Breast epithelium (tissue), 4 donors: ENCODE results near the gene ZNF66. TPM values are rescaled to one million over a fixed set of nuclear protein-coding genes. Genes with fewer than 3 reads are reported as not detected.
"Not testable (repeated sequence)": the region's sequence is repeated elsewhere in the genome, so short reads cannot be mapped to it uniquely, and the experiment has no call there.

ENCODE experiments used
- DNase-seq, 2 donors: peaks; one replicate each; pipeline ENCODE4 v3.0.0-alpha.2; 2019; ENCODE audit warnings: low spot score in 2 of 2
- H3K27ac ChIP-seq, 2 donors: fragments of 200-600 bp; sonication (generic) in 1 of 2; one replicate each; pipeline ENCODE4 v1.5.1; 2016 to 2019; ENCODE audit warnings: mild to moderate bottlenecking in 1 of 2
- H3K27me3 ChIP-seq, 2 donors: fragments of 200-600 bp; sonication (generic) in 1 of 2; one replicate each; pipeline versions ENCODE4 v1.5.1 to v1.6.0; 2017 to 2019; ENCODE audit warnings: control low read depth in 1 of 2, mild to moderate bottlenecking in 1 of 2
- H3K36me3 ChIP-seq: fragments of 200-600 bp; one replicate; pipeline ENCODE4 v1.5.1; 2019
- H3K4me1 ChIP-seq, 2 donors: fragments of 200-600 bp; sonication (generic); one replicate each; pipeline ENCODE4 v1.5.1; 2016 to 2019; ENCODE audit warnings: control low read depth in 1 of 2
- H3K4me3 ChIP-seq, 3 donors: fragments of 200-600 bp; sonication (generic); 1 replicate in 2 of 3; 2 replicates in 1 of 3; pipeline ENCODE4 v1.5.1; 2016 to 2019; ENCODE audit warnings: mild to moderate bottlenecking in 3 of 3, moderate library complexity in 2 of 3
- H3K9me3 ChIP-seq, 2 donors: fragments of 200-600 bp; sonication (generic) in 1 of 2; one replicate each; pipeline ENCODE4 v1.5.1; 2016 to 2019; ENCODE audit warnings: control low read depth in 1 of 2
- POLR2A ChIP-seq: fragments of 450-650 bp; IDR thresholded peaks from one replicate; pipeline ENCODE4 v1.6.1; 2016; ENCODE audit warnings: antibody characterized with exemption, mild to moderate bottlenecking, moderate library complexity
- POLR2AphosphoS5 ChIP-seq, 3 donors: sonication (generic); formaldehyde crosslinking; IDR thresholded peaks; one replicate each; pipeline ENCODE4 v1.6.1; 2017; ENCODE audit warnings: antibody characterized with exemption in 3 of 3
- intact Hi-C: fragments of 100-400 bp; cut with DNase I; formaldehyde crosslinking; loops from one replicate; pipeline ENCODE4 v1.15.1; 2023; ENCODE audit warnings: low total_unique reads
- total RNA-seq, 3 donors: library from RNA; depleted of rRNA; stranded (reverse); fragments of >200 nt; gene quantifications; one replicate each; pipeline ENCODE4 v1.1.0, GENCODE V29; 2016
- TF ChIP-seq, protein P1 (sequence below), 3 donors: fragments of 450-650 bp; IDR thresholded peaks; one replicate each; pipeline ENCODE4 v1.5.1; 2016 to 2017; ENCODE audit warnings: antibody characterized with exemption in 3 of 3, mild to moderate bottlenecking in 3 of 3, moderate library complexity in 3 of 3

ZNF66 gene
- 10 to 100 TPM in 2 of 3 donors, 1 to 10 TPM in 1; 4.2 to 17.3 (median 15.4) TPM for total RNA-seq

DNA sequence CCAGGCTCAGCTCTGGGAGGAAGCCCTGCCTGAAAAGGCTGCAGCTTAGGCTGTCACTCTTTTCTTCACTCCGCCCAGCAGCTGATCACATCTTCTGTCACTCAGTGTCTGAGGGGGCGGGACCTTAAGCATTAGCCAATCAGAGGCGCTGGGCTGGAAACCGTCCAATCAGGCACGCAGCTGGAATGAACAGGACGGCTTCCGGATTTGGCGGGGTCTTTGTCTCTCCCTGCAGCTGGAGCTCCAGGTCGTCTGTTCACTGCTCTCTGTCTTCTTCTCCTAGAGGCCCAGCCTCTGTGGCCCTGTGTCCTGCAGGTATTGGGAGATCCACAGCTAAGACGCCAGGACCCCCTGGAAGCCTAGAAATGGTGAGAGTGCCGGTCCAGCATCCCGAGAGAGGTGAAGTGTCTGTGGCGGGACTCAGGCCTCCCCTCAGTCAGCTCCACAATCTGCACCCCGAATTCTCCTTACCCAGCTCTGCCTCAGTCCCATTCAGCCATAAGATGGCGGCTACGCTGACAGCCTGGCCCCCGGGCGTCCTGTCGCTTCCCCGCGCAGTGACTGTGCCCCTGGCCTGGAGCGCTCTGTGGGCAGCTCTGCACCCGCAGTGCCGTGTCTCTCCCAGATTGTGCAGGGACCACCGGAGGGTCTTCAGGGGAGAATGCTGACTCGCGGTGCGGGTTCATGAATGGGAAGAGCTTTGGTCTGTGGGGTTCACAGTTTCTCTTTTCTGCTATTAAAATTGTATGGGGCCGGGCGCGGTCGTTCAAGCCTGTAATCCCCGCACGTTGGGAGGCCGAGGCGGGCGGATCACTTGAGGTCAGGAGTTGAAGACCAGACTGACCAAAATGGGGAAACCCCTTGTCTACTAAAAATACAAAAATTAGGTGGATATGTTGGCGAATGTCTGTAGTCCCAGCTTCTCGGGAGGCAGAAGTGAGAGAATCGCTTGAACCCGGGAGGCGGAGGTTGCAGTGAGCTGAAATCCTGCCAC lies at the start of gene ZNF66:
TSS of gene ZNF66 (plus strand) at position 222 of the 994 bp plus-strand sequence. CDS start at position 366, 144 bp downstream.
- TF ChIP-seq POLR2AphosphoS5 (IDR thresholded peaks at IDR 0.05) (peak in 2 of 3 donors; percentile 57 to 79), POLR2A (no peak)
- TF ChIP-seq, protein P1, sequence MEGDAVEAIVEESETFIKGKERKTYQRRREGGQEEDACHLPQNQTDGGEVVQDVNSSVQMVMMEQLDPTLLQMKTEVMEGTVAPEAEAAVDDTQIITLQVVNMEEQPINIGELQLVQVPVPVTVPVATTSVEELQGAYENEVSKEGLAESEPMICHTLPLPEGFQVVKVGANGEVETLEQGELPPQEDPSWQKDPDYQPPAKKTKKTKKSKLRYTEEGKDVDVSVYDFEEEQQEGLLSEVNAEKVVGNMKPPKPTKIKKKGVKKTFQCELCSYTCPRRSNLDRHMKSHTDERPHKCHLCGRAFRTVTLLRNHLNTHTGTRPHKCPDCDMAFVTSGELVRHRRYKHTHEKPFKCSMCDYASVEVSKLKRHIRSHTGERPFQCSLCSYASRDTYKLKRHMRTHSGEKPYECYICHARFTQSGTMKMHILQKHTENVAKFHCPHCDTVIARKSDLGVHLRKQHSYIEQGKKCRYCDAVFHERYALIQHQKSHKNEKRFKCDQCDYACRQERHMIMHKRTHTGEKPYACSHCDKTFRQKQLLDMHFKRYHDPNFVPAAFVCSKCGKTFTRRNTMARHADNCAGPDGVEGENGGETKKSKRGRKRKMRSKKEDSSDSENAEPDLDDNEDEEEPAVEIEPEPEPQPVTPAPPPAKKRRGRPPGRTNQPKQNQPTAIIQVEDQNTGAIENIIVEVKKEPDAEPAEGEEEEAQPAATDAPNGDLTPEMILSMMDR (IDR thresholded peaks at IDR 0.05), result no peak
- Histone ChIP-seq H3K36me3 (no peaks in the 10 kb centered on the region), H3K27ac (peak within 1 kb of the TSS; percentile 82), H3K9me3 (no peaks in the 10 kb centered on the region), H3K4me1 (no peaks in the 10 kb centered on the region), H3K4me3 (peak within 1 kb of the TSS; percentile 78 to 93 (median 82)), H3K27me3 (no peaks in the 10 kb centered on the region)
- peak; percentile 97 to 99 for DNase-seq
- intact Hi-C loops, result no loop called here

DNA sequence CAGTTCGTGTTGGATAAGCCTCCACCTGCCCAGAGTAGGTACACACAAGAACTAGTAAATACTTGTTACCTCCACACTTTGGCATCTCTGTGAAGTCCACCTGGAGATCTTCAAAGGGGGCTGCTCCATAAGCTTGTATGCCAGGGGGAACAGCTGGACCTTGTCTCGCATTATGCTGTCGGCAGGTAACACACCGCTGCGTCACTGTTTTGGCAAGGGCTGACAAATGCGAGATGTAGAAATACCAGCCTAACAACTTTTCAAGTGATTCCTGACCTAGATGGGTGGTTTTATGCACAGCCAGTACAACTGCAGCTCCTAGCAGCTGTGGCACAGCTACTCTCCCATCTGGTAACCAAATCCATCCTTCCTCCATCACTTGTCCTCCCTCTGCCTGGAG lies 25.9 kb upstream of the ZNF66 start:
- H3K27me3 ChIP-seq, H3K9me3 ChIP-seq, H3K36me3 ChIP-seq, H3K4me1 ChIP-seq, intact Hi-C loops: not testable (repeated sequence)
- TF ChIP-seq POLR2AphosphoS5 (IDR thresholded peaks at IDR 0.05), result peak in 2 of 3 donors; percentile 24 to 82
- peak; percentile 80 to 82 for DNase-seq
- Histone ChIP-seq H3K27ac (peak overlapping the region; percentile 83 to 92), H3K4me3 (peak overlapping the region in 2 of 3 donors; percentile 46 to 63)

DNA sequence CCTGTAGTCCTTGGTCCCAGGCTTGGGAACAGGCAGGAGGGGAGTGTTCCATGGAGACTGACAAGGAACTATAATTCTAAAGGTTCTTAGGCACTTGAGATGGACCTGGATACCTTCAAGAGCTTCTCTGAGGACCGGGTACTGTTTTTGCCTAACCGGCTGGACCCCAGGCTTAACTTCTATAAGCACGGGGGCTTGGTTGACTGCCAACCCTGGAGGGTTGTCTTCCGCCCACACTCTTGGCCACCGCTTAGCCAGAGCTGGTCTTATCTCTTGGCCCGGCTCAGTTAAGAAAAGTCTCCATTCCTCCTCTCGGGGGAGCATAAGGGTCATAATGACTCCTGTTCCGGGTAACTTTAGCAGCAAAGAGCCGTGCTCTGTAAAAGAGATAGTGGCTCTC lies 23.8 kb upstream of the ZNF66 start:
- H3K27ac ChIP-seq, H3K4me3 ChIP-seq, H3K27me3 ChIP-seq, H3K4me1 ChIP-seq, DNase-seq, H3K36me3 ChIP-seq, intact Hi-C loops, H3K9me3 ChIP-seq: not testable (repeated sequence)

DNA sequence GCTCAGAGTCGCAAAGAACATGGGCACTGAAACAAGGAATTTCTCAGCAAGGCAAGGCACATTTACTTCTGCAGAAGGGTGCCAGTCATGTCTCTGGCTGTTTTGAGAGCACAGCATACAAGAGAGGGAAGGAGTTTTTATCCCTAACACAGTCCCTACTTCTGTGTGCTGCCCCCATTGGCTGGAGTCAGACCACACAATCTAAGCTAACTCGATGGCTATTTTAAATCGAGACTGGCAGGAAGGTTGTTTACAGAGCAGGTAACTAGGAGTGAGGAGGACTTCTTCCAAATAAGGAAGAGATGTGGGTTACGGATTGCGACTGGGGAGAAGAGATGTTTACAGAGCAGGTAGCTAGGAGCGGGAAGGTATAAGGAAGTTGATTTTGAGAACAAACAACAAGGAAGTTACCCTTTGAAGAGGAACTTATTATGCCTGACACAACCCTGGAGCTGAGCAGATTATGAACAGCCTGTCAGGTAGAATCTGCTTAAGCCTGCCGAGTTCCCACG lies 6.8 kb upstream of the ZNF66 start:
- DNase-seq, intact Hi-C loops, H3K4me1 ChIP-seq, H3K36me3 ChIP-seq, H3K9me3 ChIP-seq, H3K4me3 ChIP-seq, H3K27me3 ChIP-seq: not testable (repeated sequence)
- peak overlapping the region in 1 of 2 donors; percentile 36 for H3K27ac ChIP-seq

DNA sequence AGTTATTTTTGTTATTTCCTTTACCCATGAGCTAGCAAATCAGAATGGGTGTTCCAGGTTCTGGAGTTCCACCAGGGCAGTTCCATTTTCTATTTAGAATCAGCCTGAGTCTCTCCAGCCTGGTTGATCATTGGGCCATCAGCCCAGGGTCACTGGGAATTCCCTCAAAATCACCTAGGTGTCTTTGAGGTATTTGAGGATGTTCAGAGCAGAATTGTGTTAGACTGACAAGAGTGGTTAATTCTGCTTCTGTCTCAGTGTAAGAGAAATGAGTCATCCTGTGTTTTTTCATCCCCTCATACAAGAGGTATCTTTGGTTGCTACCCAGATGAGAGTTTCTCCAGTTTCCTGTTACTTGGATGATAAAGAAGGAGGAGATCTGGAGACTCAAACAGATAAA lies 11.7 kb downstream of the ZNF66 start:
- H3K36me3 ChIP-seq, result no peaks in the 10 kb centered on the region

DNA sequence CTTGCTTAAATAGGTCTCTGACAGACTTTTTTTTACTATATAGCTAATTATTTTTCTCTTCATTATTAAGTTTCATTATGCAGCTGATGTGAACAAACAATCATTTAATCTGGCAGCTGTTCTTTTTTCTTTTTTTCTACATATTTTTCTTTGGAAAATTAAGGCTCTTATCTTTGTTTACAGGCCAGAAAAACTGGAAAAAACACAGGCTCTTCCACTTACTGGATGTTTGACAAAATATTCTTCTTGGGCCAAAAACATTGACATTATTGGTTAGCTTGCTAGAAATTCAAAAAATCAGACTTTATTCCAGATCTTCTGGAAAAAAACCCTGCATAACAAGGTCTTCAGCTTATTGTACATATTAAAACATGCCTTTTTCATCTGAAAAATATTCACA lies 15.7 kb downstream of the ZNF66 start:
- H3K4me1 ChIP-seq, result no peaks in the 10 kb centered on the region
- no peak overlapping the region for H3K4me3 ChIP-seq
- H3K27ac ChIP-seq, result no peak overlapping the region
- no peak for DNase-seq
- intact Hi-C loops, result no loop called here
- peaks cover 0 to 4% of the 10 kb centered on the region in 2 donors for H3K9me3 ChIP-seq
- TF ChIP-seq POLR2A (no peak), POLR2AphosphoS5 (IDR thresholded peaks at IDR 0.05) (no peak)
- TF ChIP-seq, protein P1 (IDR thresholded peaks at IDR 0.05), result no peak
- H3K27me3 ChIP-seq, result no peaks in the 10 kb centered on the region
- no peaks in the 10 kb centered on the region for H3K36me3 ChIP-seq

More for the DNA sequence above, 11.7 kb downstream of the ZNF66 start:
- Histone ChIP-seq H3K4me3 (no peak overlapping the region), H3K27me3 (no peaks in the 10 kb centered on the region), H3K9me3 (no peaks in the 10 kb centered on the region), H3K27ac (no peak overlapping the region), H3K4me1 (no peaks in the 10 kb centered on the region)
- DNase-seq, result no peak
- TF ChIP-seq POLR2AphosphoS5 (IDR thresholded peaks at IDR 0.05) (no peak), POLR2A (no peak)
- TF ChIP-seq, protein P1 (IDR thresholded peaks at IDR 0.05), result no peak
- intact Hi-C loops, result no loop called here

DNA sequence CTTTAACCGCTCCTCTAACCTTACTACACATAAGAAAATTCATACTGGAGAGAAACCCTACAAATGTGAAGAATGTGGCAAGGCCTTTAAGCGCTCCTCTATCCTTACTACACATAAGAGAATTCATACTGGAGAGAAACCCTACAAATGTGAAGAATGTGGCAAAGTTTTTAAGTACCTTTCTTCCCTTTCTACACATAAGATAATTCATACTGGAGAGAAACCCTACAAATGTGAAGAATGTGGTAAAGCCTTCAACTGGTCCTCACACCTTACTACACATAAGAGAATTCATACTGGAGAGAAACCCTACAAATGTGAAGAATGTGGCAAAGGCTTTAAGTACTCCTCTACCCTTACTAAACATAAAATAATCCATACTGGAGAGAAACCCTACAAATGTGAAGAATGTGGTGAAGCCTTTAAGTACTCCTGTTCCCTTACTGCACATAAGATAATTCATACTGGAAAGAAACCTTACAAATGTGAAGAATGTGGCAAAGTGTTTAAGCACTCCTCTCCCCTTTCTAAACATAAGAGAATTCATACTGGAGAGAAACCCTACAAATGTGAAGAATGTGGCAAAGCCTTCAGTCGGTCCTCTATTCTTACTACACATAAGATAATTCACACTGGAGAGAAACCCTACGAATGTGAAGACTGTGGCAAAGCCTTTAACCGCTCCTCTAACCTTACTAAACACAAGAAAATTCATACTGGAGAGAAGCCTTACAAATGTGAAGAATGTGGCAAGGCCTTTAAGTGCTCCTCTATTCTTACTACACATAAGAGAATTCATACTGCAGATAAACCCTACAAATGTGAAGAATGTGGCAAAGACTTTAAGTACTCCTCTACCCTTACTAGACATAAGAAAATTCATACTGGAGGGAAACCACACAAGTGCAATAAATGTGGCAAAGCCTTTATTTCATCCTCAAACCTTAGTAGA lies 30.5 kb downstream of the ZNF66 start:
- H3K27me3 ChIP-seq, H3K4me1 ChIP-seq, DNase-seq, H3K27ac ChIP-seq, intact Hi-C loops, H3K36me3 ChIP-seq, H3K4me3 ChIP-seq: not testable (repeated sequence)
- peaks cover 59 to 68% of the 10 kb centered on the region in 2 donors for H3K9me3 ChIP-seq
